Raji (cell line): Measurements from ENCODE around the gene TMEM52B.

ENCODE experiments used
- POLR2A ChIP-seq: IDR thresholded peaks from 2 replicates; pipeline ENCODE4 v1.6.1; 2011; ENCODE audit warnings: low read depth, low read length, control low read depth; ENCODE audit not compliant: insufficient read depth

TMEM52B gene

GRCh38 chr12:10191865-10192264 is 13.0 kb downstream of the TMEM52B start:
- no peak for TF ChIP-seq POLR2A

- TF ChIP-seq POLR2A = no peak
These were observed 15.4 kb downstream of the TMEM52B start for GRCh38 chr12:10194160-10194670.

- no peak for TF ChIP-seq POLR2A
These were observed 17.4 kb downstream of the TMEM52B start for GRCh38 chr12:10196210-10196609.

- no peak for TF ChIP-seq POLR2A
These were observed 19.0 kb downstream of the TMEM52B start for GRCh38 chr12:10197879-10198278.

GRCh38 chr12:10205220-10205807 is 26.5 kb downstream of the TMEM52B start:
- TF ChIP-seq POLR2A = no peak

GRCh38 chr12:10207136-10207535 is 28.3 kb downstream of the TMEM52B start:
- TF ChIP-seq POLR2A = no peak

GRCh38 chr12:10210225-10210624 is 31.4 kb downstream of the TMEM52B start:
- TF ChIP-seq POLR2A = no peak

GRCh38 chr12:10211101-10211939 is 32.5 kb downstream of the TMEM52B start:
- no peak for TF ChIP-seq POLR2A

- TF ChIP-seq POLR2A = no peak
These were observed 33.3 kb downstream of the TMEM52B start for GRCh38 chr12:10211940-10212738.

- TF ChIP-seq POLR2A = no peak
These were observed 33.9 kb downstream of the TMEM52B start, which contains the start of gene GABARAPL1 for GRCh38 chr12:10212739-10213131. Gene GABARAPL1, plus strand, starts transcription at chr12:10212877. Its CDS starts 253 bp downstream, at chr12:10213130.

- TF ChIP-seq POLR2A = no peak
These were observed 34.6 kb downstream of the TMEM52B start for GRCh38 chr12:10213168-10214135.

GRCh38 chr12:10214136-10214894 is 35.5 kb downstream of the TMEM52B start:
- TF ChIP-seq POLR2A = no peak

GRCh38 chr12:10214895-10215267 is 36.0 kb downstream of the TMEM52B start:
- TF ChIP-seq POLR2A = no peak

GRCh38 chr12:10215436-10215835 is 36.6 kb downstream of the TMEM52B start:
- no peak for TF ChIP-seq POLR2A
